ENCODE measurements around the gene NKX6-2.
"Not testable (repeated sequence)": the region's sequence is repeated elsewhere in the genome, so short reads cannot be mapped to it uniquely, and the experiment has no call there.

Gene NKX6-2

DNA sequence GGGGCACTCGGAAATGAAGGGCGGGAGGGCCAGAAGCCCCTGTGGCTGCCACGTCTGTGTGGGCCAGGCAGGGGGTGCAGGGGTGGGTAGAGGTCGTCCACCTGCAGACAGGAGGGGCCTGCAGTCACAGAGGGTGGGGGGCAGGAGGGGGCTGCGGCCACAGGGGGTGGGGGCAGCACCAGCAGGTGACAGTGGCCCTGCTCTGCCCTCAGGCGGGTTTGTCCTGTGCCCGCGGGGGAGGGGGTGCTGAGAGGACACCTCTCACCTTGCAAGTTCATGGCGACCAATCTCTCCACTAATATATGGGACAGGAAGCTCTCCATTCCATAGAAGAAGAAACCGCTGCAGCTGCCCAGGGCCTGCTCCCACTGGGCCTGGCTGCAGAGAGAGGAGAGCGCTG is 26.6 kb upstream of the NKX6-2 start:
- DNase-seq = no peak

DNA sequence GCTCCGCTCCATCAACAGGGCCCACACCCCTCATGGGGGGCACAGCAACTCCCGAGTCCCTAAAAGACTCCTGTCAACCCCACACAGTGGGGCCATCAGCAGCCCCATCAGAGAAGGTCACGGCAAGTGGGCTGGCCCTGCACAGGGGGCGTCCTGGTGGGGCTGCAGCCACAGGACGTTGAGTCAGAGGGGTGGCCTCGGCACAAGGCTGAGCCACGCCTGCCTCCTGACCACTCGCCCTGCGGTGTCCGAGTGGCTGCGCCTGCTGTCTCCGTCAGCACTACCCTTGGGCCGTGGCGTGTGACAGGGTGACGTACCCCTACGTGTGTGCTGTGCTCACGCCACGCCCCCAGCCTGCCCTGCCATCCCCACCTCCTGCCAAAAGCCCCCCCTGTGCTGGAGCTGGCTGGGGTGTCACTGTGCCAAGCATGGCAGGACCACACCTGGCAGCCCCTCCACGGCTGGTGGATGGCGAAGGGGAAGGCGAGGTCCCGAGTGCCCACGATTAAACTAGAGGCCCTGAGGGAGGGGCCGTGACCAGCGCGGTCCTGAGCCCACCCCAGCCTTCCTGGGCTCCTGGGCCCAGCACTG is 26.0 kb upstream of the NKX6-2 start:
- DNase-seq = no peak

DNA sequence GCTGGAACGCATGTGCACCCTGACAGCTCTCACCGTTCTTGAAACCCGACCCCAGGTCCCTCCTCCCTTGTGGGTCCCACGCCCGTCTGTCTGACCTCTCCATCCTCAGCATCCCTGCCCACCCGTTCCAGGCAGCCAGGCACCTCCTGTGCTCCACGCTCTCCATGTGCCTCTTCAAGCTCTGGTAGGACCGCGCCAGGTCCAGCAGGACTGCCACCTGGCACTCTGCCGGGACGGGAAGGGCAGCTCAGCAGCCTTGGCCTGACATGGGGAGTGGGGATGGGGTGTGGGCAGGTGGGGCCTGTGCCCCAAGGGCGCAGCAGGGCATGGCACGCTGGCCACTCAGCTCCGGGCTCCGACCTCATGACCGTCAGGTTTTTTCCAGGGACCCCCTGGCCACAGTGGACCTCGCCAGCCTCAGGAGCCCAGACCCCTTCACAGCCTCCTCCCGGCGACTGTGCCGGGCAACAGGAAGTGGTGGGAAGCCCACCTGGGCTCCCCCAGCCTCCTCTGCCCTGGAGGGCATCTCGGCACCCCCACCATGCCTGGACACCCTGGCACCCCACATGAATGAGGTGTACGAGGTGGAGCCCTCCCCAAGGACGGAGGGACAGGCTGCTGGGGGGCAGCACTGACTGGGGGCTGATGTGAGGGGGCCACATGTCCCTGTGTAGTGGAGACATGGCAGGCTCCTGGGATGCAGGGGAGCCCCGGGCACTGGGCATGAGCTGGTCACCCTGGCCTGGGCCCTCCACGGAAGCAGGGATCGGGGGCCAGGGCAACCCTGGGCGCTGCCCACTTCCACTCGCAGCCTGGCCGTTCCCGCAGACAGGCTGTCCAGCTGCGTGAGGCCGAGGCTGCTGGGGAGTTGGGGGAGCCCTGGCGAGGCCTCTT is 25.1 kb upstream of the NKX6-2 start:
- DNase-seq = no peak

DNA sequence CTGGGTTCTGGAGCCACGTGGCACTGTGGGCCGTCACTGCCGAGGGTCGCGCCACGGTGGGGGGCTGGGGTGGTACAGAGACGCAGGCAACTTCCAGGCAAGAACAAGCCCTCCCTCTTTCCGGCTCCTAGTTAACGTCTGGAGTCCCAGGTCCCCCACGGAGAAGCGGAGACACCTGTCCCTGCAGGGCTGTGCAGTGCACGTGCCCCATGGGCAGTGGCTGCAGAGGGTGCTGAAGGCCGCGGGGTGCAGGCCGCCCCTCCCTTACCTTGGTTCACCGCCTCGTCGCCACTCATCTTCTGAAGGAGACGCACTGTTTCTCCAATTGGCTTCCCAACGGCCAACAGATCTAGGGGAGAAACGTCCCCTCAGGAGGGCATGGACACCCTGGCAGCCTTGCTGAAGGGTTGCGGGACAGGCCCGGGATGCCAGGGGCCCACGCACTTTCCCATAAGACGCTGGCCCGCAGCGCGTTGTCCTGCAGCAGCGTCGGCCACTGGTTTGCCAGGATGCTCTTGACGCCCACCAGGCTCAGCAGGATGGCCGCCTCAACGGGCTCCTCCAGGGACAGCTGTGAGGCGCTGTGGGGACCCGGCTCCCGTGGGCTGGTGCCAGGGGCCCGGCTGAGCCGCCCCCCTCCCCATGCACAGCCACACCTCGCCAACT is 24.3 kb upstream of the NKX6-2 start:
- DNase-seq = no peak

DNA sequence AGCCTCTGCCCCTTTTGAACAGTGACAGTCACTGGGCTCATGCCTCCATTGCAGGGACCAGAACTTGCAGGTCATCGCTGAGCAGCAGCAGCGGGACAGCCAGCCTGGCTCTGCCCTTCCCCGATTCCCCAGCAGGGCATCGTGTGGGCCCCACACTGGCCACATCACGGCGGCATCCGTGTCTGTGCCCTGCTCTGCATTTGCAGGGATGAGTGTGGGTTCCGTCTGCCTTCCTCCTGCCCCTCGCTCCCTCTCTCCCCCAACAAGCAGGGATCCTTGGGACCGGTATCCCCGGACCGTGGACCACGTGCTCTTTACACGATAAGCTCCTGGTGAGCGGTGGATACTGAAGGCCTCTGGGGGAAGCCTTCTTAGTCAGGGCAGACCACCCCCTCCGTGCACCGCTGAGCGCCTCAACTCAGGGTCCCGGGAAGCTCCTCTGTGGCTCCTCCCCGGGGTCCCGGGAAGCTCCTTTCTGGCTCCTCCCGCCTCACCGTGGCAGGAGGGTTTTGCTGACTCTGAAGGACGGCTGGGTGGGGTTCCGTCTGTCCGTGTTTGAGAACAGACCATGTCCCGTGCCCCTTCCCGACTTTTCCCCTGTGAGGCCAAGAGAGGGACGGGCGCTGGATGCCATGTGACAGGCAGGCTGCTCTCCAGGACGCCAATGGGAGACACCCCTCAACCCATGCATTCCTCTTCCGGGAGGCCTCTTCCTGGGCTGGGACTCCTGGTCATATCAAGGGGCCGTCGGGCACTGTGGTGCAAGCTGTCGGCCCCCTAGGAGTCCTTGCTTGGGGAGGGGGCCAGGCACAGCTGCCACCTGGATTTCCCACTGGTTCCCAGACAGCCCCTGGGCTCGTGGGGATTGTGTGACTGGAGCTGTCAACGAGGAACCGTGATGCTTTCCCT is 23.5 kb upstream of the NKX6-2 start:
- no peak for DNase-seq

DNA sequence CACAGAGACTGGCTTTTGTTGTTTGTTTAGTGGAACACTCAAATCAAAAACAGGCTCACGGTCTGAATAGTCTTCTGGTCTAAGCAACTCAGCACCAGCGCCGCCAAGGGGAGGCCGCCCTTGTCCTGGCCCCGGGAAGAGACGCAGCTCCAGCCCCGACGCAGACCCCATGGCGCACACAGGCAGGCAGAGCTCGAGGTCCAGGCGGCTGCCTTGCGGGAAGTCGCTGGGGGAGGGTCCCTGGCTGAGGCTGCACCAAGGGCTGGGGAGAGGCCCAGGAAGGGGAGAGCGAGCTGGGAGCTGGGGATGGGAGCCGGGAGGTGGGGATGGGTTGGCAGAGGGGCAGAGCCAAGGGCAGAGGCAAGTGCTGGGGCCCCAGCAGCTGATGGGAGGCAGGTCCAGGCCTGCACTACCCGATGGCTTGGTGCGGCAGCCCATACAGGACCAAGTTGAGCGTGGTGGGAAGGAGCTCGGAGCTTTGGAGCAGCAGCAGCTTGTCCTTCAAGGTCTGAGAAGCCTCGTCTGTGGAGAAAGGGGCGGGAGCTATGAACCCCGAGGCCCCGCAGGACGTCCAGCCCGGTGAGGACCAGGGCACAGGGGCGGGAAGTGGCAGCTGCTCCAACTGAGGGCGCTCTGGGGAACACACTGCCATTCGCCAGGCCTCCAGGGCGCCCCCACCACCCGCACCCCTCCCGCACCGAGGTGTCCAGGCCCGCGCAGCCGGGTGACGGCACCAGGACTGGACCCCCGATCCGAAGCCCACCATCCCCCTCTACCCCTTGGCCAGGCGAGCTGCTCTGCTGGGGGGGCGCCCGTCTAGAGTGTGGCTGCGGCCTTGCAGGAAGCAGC is 22.7 kb upstream of the NKX6-2 start:
- no peak for DNase-seq

DNA sequence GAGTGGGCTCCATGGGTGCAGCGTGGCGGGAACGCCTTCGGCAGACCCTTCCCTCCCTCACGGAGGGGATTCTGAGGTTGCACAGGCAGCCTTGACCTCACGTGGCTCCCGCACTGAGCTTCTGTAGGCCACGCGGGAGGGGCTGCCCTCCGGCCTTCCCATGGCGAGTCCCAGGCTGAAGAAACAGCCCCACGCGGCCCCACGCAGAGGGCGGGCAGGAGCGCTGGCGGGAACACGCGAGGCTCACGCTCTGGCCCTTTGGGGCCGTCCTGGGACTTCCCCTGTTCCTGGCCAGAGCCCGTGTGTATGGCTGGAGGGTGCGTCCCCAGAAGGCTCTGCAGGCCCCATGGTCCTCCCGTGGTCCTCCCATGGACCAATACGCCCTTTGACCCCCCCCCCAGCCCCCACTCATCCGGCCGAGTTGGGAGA is 21.7 kb upstream of the NKX6-2 start:
- DNase-seq = no peak

DNA sequence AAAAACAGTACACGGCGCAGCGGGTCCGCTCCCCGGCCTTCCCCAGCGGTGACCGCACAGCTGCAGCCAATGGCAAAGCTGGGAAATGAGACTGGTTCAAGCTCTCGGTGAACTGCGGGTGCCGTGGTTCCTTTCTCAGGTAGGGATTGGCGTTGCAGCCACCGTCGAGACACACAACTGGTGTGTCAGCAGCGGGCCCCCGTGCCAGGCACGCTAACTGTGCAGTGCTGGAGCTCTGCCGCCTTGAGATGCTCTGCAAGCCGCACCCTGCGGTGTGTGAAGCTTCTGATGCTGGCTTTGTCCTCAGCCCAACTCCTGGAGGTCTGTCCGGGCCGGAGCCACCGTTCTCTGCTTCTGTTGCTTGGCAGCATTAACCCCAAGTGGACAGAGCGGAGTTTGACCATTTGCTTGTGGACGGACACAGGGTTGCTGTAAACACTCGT is 20.6 kb upstream of the NKX6-2 start:
- DNase-seq = no peak

DNA sequence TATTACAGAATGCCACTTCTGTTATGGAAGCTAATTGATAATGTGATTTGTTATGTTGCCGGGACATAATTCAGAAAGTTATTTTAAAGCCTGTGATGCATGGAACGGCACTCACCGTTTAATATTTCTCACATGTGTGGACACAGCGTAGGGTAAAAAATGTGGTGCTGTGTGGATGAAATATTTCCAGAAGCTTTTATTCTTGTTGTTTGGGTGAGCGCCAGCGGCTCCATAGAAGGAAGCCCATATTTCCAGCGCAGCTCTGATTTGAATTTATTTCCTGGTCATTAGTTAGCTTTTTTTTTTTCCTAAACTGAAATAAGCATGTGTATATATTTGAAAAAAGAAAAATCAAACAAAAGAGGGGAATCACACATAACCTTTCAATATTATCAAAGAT is 20.2 kb upstream of the NKX6-2 start:
- no peak for DNase-seq

DNA sequence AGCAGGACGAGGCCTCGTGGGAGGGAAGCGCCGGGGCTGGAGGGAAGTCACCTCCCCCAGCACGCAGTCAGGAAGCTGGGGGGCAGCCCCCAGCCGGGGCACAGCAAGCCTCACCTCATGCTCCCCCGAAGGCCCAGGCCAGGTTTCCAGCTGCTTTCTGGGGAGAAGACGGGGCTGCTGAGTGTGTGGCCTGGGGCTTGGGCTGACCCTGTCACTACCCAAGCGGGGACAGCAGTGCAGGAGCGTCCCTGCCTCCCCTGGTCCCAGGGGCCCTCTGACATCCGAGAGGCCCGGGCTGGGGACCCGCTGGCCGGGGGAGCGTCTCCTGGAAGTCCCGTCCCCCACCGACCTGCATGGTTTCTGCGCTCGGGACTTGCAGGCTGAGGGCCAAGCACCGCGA is 19.7 kb upstream of the NKX6-2 start:
- no peak for DNase-seq

DNA sequence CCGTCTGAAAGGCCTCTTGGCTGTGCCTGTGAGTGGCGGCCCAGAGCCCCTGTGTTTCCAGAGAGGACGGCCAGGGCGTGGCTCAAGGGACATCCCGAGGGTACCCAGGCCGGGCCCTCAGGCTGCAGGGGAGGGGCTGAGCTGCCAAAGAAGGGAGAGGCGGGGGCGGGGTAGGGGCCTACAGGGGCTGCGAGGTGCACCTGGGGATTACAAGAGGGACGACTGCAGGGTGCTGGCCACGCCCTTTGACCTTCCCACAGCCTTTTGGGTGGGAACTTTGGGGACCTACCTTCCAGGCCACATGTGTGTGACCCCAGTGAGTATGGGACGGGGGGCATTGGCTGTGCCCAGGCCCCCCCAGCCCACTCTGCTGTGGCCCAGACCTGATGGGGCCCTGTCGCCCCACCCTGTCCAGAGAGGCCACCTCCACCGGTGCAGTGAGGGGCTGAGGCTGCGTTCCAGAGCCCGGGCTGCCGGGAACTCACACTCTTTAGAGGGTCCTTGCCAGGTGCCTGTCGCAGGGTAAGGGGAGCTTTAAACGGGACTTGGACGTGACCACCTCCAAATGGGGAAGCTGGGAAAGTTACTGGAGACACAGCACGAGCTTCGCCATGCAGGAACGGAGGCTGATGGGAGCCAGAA is 19.0 kb upstream of the NKX6-2 start:
- DNase-seq = no peak

DNA sequence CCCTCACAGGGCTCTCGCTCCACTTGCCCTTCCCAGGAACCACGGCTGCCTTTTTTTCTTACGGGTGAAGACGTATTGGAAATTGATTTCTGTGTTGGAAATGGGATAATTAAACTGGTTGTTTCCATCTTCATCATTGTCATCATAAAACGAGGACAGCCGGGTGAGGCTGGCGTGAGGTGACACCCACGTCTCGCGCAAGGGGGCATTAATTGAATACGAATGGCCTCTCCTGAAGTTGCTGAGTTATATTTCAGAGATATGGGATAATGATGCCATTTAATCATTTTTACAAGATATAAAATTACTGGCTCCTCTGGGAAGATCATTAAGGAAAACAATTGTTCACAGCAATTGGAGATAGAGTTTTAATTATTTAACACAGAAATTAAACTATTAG is 18.3 kb upstream of the NKX6-2 start:
- DNase-seq = no peak

DNA sequence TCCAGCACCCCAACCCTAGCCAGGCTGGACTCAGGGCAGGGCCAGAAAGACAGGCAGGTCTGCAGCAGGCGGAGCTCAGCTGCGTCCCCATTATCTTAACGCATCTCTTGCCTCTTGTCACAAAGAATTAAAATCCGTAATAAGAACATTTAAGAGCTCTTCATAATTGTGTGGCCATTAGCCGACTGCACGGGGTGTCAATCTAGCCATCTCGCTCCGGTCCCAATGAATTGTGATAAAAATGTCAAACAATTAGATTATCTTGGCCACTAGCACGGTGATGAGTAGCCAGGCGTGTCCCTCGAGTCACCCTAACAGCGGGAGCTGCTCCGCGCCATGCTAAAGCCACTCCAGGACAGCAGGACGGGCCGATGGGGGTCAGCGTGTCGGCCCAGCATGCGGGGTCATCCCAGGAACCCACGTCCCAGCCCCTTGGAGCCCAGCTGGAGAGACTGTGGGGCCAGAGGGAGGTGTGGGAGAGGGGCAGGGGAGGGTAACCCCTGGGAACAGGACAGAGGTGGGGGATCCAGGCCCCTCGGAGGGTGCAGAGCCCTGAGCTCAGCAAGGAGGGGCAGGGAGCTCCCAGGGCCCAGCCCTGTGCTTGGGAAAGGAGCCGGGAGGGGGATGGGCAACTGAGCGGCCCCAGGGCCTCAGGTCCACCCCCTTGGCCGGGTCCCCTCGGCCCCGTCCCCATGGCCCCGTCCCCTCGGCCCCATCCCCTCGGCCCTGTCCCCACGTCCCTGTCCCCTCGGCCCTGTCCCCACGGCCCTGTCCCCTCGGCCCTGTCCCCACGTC is 17.7 kb upstream of the NKX6-2 start:
- no peak for DNase-seq

DNA sequence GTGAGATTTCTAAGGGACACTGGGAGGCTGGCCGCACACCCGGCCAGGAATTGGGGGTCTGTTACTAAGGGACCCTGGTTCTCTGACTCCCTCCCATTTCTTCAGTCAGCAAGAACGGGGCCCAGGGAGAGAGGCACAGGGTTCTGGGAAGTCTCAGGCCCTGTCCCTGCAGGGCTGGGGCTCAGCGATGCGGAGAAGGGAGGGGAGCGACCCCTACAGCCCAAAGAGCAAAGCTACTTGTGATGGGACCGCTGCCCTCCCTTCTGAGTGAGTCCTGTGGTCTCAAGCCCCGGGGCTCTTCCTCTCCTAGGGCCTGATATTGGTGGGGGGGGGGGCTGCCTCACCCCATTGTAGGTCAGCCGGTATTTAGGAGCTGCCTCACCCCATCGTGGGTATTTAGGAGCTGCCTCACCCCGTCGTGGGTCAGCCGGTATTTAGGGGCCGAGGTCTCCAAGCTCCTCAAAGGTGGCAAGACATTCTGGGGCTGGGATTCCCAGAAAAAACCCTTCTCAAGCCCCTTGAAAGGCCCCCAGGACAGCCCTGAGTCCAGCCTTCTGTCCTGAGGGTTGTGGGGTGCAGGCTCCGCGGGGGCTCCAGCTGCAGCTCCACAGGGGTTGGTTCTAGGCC is 16.9 kb upstream of the NKX6-2 start:
- DNase-seq = no peak

DNA sequence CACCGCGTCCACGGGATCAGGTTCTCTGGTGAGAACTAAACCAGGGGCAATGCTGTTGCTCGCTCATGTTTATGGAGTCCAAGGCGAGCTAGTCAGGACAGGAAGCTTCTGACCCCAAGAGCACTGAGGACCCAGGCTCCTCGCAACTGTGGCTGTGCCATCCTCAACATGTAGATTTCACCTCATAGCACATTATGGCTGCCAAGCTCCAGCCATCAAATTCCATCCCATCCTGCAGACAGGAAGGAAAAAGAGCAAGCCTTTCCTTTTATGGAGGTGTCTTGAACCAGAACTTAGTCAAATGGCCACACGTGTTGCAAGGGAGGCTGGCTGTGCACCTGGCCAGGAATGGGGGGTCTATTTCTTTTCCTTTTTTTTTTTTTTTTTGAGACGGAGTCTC is 16.1 kb upstream of the NKX6-2 start:
- DNase-seq = no peak

DNA sequence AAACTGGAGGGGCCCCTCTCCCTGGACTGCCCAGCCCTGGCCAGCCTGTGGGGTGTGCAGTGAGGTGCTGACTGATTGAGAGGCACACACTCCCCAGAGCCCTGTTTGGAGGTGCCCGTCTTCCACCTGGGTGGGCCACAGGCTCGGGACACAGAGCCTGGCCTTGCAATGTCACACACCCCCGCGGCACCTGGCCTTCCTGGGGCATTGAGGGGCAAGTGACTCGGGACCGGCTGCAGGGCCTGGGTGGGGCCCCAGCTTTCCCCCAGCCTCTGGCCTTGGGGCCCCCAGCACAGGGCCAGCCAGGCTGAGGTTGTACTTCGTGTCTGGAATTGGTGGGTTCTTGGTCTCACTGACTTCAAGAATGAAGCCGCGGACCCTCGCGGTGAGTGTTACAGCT is 13.9 kb upstream of the NKX6-2 start:
- no peak for DNase-seq

DNA sequence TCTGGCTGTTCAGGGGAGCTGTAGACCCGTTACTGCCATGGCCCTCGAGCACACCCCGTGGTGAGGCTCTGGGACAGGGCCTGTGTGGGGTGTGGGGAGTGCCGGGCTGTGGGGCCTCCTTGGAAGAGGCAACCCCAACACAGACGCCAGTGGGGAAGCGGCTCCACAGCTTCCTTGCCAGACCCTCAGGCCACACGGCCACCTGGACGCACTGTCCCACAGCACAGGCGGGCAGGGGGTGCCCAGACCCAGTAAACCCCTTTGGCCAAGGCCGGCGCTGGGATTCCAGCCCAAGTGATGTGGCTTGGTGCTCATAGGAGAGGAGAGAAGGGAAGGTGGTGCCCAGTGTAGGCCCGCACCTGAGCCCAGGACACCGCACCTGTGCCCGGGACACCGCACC is 12.9 kb upstream of the NKX6-2 start:
- no peak for DNase-seq

DNA sequence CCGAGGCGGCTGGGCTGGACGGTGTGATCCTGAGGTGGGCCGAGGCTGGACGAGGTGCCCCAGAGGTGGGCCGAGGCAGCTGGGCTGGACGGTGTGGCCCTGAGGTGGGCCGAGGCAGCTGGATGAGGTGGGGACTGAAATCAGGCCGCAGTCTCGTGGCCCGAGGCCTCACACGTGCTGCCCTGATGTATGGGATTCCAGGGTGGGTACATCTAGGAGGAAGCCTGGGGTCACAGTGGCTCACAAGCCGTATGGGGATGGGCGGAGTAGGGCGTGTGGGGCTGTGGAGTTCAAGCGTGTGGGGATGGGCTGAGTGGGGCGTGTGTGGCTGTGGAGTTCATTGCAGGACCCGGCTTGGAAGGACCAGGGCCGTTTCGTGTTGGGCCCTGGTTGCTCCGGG is 12.5 kb upstream of the NKX6-2 start:
- no peak for DNase-seq

DNA sequence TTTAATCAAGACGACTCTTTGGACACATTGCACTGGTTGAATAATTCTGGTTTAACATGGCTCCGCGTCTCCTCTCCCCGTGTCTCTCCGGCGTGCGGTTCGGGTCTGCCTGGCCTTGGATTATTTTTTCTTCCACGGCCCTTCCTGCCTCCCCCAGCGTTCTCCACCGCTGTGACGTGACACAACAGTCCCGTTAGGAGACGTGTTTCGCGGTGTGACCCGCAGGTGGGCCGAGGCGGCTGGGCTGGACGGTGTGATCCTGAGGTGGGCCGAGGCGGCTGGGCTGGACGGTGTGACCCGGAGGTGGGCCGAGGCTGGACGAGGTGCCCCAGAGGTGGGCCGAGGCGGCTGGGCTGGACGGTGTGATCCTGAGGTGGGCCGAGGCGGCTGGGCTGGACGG is 12.0 kb upstream of the NKX6-2 start:
- DNase-seq = not testable (repeated sequence)

DNA sequence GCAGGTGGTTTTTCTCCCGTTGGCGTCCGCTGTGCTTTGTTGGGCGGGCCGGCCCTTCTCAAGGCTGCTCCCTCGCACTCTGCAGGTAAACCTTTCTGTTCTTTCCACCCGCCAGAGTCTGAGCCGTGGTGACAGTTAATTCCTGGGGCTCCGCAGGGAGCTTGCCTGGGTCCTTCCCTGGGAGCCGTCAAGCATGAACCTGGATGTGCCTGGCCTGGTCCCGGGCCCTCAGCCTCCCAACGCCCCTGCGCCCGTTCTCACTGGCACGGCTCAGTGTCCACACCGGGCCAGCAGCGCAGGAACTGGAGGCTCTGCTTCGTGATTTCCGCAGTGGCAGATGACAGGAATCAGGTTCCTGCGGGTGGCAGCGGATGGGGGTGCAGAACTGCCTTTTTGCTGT is 10.9 kb upstream of the NKX6-2 start:
- no peak for DNase-seq

Measured in SHP77 (cell line).